ENCODE measurements around the gene OR6B2. TPM values are rescaled to one million over a fixed set of nuclear protein-coding genes. Genes with fewer than 3 reads are reported as not detected.

Gene OR6B2
- total and polyA plus RNA-seq, 2 of the 4 experiments (the other 2 are of a cell fraction) = not detected

GRCh38 chr2:240042740-240043139 lies 12.5 kb upstream of the OR6B2 start:
- H2AK9ac ChIP-seq (replicated peaks; ENCODE audit: low read depth, low read length, poor library complexity) = no peak overlapping the region
- no peak overlapping the region for H2AFZ ChIP-seq (replicated peaks; ENCODE audit: low read length, poor library complexity)
- H3K9me1 ChIP-seq (ENCODE audit: insufficient read depth, low read length) = no peaks in the 10 kb centered on the region
- H3K14ac ChIP-seq (replicated peaks; ENCODE audit: low read depth, low read length) = no peak overlapping the region
- no peak overlapping the region for H2BK20ac ChIP-seq (ENCODE audit: low read depth, low read length)
- H3K79me1 ChIP-seq (ENCODE audit: low read depth in 1 of 2, low read length in 2 of 2) = no peaks in the 10 kb centered on the region
- H4K91ac ChIP-seq (ENCODE audit: insufficient read depth, low read depth, low read length) = no peak overlapping the region
- H3K23ac ChIP-seq (ENCODE audit: low read depth, low read length) = no peak overlapping the region
- H4K8ac ChIP-seq (ENCODE audit: low read depth in 2 of 2, low read length in 2 of 2) = no peak overlapping the region
- no peak overlapping the region for H2BK5ac ChIP-seq (ENCODE audit: low read depth, low read length, poor library complexity, severe bottlenecking)
- no peak overlapping the region for H2BK120ac ChIP-seq (ENCODE audit: low read depth, low read length)
- no peak overlapping the region for H2BK15ac ChIP-seq (ENCODE audit: low read depth, low read length)
- CTCF ChIA-PET = no interaction called here
- dilution Hi-C loops (cut with HindIII; ENCODE audit: low sequenced_read_pairs, unreplicated experiment) = no loop called here
- H3K36me3 ChIP-seq (ENCODE audit: control insufficient read depth, insufficient read depth, low read length) = no peaks in the 10 kb centered on the region
- no peak overlapping the region for H3K4ac ChIP-seq (ENCODE audit: low read depth, low read length)
- intact Hi-C loops (cut with micrococcal nuclease) = no loop called here
- in situ Hi-C loops (cut with MboI; ENCODE audit: low sequenced_read_pairs) = no loop called here
- H3K27me3 ChIP-seq (ENCODE audit: control insufficient read depth, insufficient read depth, low read length) = peaks cover 15% of the 10 kb centered on the region
- 45% methylated on average over 2 of the region's 11 CpGs; no CpG with 5 or more reads in 1 of the 2 experiments for WGBS, 2 experiments (ENCODE audit: extremely low coverage in 2 of 2, insufficient read length in 1 of 2)
- H3K56ac ChIP-seq (ENCODE audit: extremely low read depth, insufficient read depth, low read length) = no peak overlapping the region
- ATAC-seq (ENCODE audit: low read depth) = no peak
- no peaks in the 10 kb centered on the region for H4K20me1 ChIP-seq (ENCODE audit: insufficient read depth, low read length)
- H3K4me3 ChIP-seq (ENCODE audit: insufficient read depth, low read depth, low read length) = no peak overlapping the region
- H3K4me1 ChIP-seq (ENCODE audit: control insufficient read depth, insufficient read depth, low read length) = no peaks in the 10 kb centered on the region
- no peak overlapping the region for H4K5ac ChIP-seq (ENCODE audit: low read depth, low read length)
- H3K18ac ChIP-seq (ENCODE audit: low read depth, low read length) = no peak overlapping the region
- BruUV-seq (replicated peaks) = no TSS peak
- DNase-seq = no peak
- no peak overlapping the region for H3K27ac ChIP-seq (ENCODE audit: insufficient read depth, low read length)
- TF ChIP-seq ELK1 (IDR thresholded peaks at IDR 0.05; ENCODE audit: borderline replicate concordance, low read depth, low read length) (no peak), MXI1 (IDR thresholded peaks at IDR 0.05; ENCODE audit: borderline replicate concordance, low read depth, low read length) (no peak), SMC3 (IDR thresholded peaks at IDR 0.05; ENCODE audit: low read depth, low read length) (no peak), USF2 (IDR thresholded peaks at IDR 0.05; ENCODE audit: low read depth, low read length) (no peak), RFX5 (IDR thresholded peaks at IDR 0.05; ENCODE audit: low read depth, low read length) (no peak), NFE2L2 (IDR thresholded peaks at IDR 0.05; ENCODE audit: low read depth, low read length) (no peak), CHD1 (IDR thresholded peaks at IDR 0.05; ENCODE audit: low read depth, low read length) (no peak), RAD21 (IDR thresholded peaks at IDR 0.05; ENCODE audit: low read length) (no peak), RCOR1 (IDR thresholded peaks at IDR 0.05; ENCODE audit: insufficient replicate concordance, low read length) (no peak), POLR2A (IDR thresholded peaks at IDR 0.05; ENCODE audit: low read depth, low read length) (no peak), CTCF (conservative IDR thresholded peaks at IDR 0.05; ENCODE audit: low read depth, low read length) (no peak), FOS (IDR thresholded peaks at IDR 0.05; ENCODE audit: low read depth, low read length) (no peak), CEBPB (IDR thresholded peaks at IDR 0.05; ENCODE audit: low read depth, low read length) (no peak)
- no peaks in the 10 kb centered on the region for H3K9me3 ChIP-seq (ENCODE audit: control insufficient read depth, insufficient read depth, low read length)
- POLR2A ChIA-PET (ENCODE audit: unreplicated experiment) = no interaction called here
- H2AK5ac ChIP-seq (ENCODE audit: low read depth, low read length) = no peak overlapping the region
- no peak overlapping the region for H3K4me2 ChIP-seq (ENCODE audit: low read depth, low read length)
- no peak overlapping the region for H3K9ac ChIP-seq (ENCODE audit: low read depth, low read length)
